K562 (cell line): ENCODE measurements around the gene WIPF3.
A peak's percentile ranks its signal among the peaks of the same experiment; 100 is the strongest.

Source experiments
- AFF1 ChIP-seq, 2 experiments: fragments of 450-650 bp; IDR thresholded peaks; 2 replicates each; pipeline ENCODE4 v1.6.1; 2018; ENCODE audit warnings: mild to moderate bottlenecking in 2 of 2, low read depth in 1 of 2; ENCODE audit not compliant: partially characterized antibody in 2 of 2
- CEBPZ ChIP-seq: fragments of 150-350 bp; IDR thresholded peaks from 2 replicates; pipeline ENCODE4 v1.6.1; 2014; ENCODE audit warnings: low read depth, mild to moderate bottlenecking, low read length, borderline replicate concordance
- CHD1 ChIP-seq: fragments of 200-600 bp; sonication (generic); IDR thresholded peaks from one replicate; pipeline ENCODE4 v1.6.1; 2012; ENCODE audit warnings: mild to moderate bottlenecking, moderate library complexity, low read length, inconsistent platforms
- CTCF ChIP-seq, 3 experiments: IDR thresholded peaks in 2 of 3; conservative IDR thresholded peaks in 1 of 3; 2 replicates each; pipeline ENCODE4 v1.5.1; 2011 to 2012; ENCODE audit warnings: low read length in 3 of 3, mild to moderate bottlenecking in 3 of 3, control low read depth in 2 of 3, improper control_type of control experiment in 1 of 3, inconsistent platforms in 1 of 3, low read depth in 1 of 3, mixed read lengths in 1 of 3, moderate library complexity in 1 of 3; ENCODE audit not compliant: insufficient read depth in 2 of 3
- EZH2 ChIP-seq: IDR thresholded peaks from 2 replicates; pipeline ENCODE4 v1.6.1; 2012; ENCODE audit warnings: low read depth, mild to moderate bottlenecking, inconsistent platforms, low read length, borderline replicate concordance
- KLF1 ChIP-seq: fragments of 450-650 bp; IDR thresholded peaks from 2 replicates; pipeline ENCODE4 v1.6.1; 2016; ENCODE audit warnings: missing genetic modification characterization, missing compliant biosample characterization
- MLLT1 ChIP-seq, 2 experiments: fragments of 450-650 bp; IDR thresholded peaks; 2 replicates each; pipeline ENCODE4 v1.6.1; 2016
- MLX ChIP-seq, 2 experiments: fragments of 450-650 bp in 1 of 2; sonication (generic) in 1 of 2; formaldehyde crosslinking; conservative IDR thresholded peaks; 2 replicates each; pipeline versions ENCODE4 v1.4.0 to v1.8.1; 2020 to 2022; ENCODE audit warnings: mild to moderate bottlenecking in 1 of 2, missing genetic modification reagents in 1 of 2
- NR2C2 ChIP-seq, 2 experiments: fragments of 200-800 bp in 1 of 2; sonication (Bioruptor generic) in 1 of 2; sonication (generic) in 1 of 2; formaldehyde crosslinking in 1 of 2; IDR thresholded peaks; 2 replicates each; pipeline versions ENCODE4 v1.6.1 to v1.8.0; 2016 to 2022; ENCODE audit warnings: mild to moderate bottlenecking in 1 of 2, missing compliant biosample characterization in 1 of 2, missing genetic modification characterization in 1 of 2, missing genetic modification reagents in 1 of 2
- PHB ChIP-seq: fragments of 250-450 bp; sonication (Bioruptor Pico); IDR thresholded peaks from 2 replicates; pipeline ENCODE4 v1.5.0; 2021
- RFX5 ChIP-seq: IDR thresholded peaks from 2 replicates; pipeline ENCODE4 v1.6.1; 2011; ENCODE audit warnings: low read depth, mild to moderate bottlenecking, improper control_type of control experiment, low read length
- SIN3B ChIP-seq: fragments of 450-650 bp; IDR thresholded peaks from 2 replicates; pipeline ENCODE4 v1.6.1; 2017; ENCODE audit warnings: low read depth, mild to moderate bottlenecking, moderate library complexity
- YY1 ChIP-seq, 3 experiments: IDR thresholded peaks; 2 replicates each; pipeline ENCODE4 v1.6.1; 2011; ENCODE audit warnings: low read length in 2 of 3, mild to moderate bottlenecking in 2 of 3, moderate library complexity in 2 of 3, borderline replicate concordance in 1 of 3, control low read depth in 1 of 3, low read depth in 1 of 3; ENCODE audit not compliant: insufficient read depth in 3 of 3, insufficient replicate concordance in 2 of 3, control insufficient read depth in 1 of 3, insufficient read length in 1 of 3; ENCODE audit errors: extremely low read depth in 1 of 3
- ZNF274 ChIP-seq: IDR thresholded peaks from 2 replicates; pipeline ENCODE4 v1.6.1; 2011; ENCODE audit warnings: low read depth, mild to moderate bottlenecking, low read length, moderate library complexity, borderline replicate concordance

- TF ChIP-seq YY1 (IDR thresholded peaks at IDR 0.05; ENCODE audit: borderline replicate concordance in 1 of 3, control insufficient read depth in 1 of 3, extremely low read depth in 1 of 3, insufficient read depth in 3 of 3, insufficient read length in 1 of 3, insufficient replicate concordance in 2 of 3, low read depth in 1 of 3, low read length in 2 of 3) (no peak), EZH2 (no peak), MLX (CRISPR knock-in tag; conservative IDR thresholded peaks at IDR 0.05) (no peak), SIN3B (no peak), ZNF274 (no peak), AFF1 (IDR thresholded peaks at IDR 0.05; ENCODE audit: low read depth in 1 of 2, partially characterized antibody in 2 of 2) (no peak), KLF1 (tag) (no peak), CEBPZ (no peak), CTCF (IDR thresholded peaks at IDR 0.05 in 2 of 3, conservative IDR thresholded peaks at IDR 0.05 in 1 of 3; ENCODE audit: insufficient read depth in 2 of 3, low read depth in 1 of 3, low read length in 3 of 3) (peak; percentile 17 to 41 (median 24); a peak in 2 of 6 replicates), MLLT1 (IDR thresholded peaks at IDR 0.05) (no peak), RFX5 (no peak), PHB (no peak), CHD1 (no peak), NR2C2 (CRISPR knock-in tag; IDR thresholded peaks at IDR 0.05) (no peak), NR2C2 (tag; IDR thresholded peaks at IDR 0.05) (no peak)
These were observed 9.1 kb downstream of the WIPF3 start for GRCh38 chr7:29815181-29816105.
